Right lung (tissue), 10 donors: ENCODE results near the gene GRWD1. TPM values are rescaled to one million over a fixed set of nuclear protein-coding genes. Genes with fewer than 3 reads are reported as not detected.

ENCODE experiments used
- DNase-seq, 2 donors: peaks; one replicate each; pipeline ENCODE4 v3.0.0-alpha.2; 2013
- long read RNA-seq, 8 donors: transcript quantifications; one replicate each; lab custom pipeline, GENCODE V29; 2026
- polyA plus RNA-seq, 5 donors: library from polyadenylated mRNA; unstranded; fragments of 120-200 nt; gene quantifications; one replicate each; pipeline versions ENCODE4 v1.2.1 to v1.2.3, GENCODE V29; 2013; ENCODE audit warnings: inconsistent platforms in 1 of 5, low replicate concordance in 1 of 5; ENCODE audit not compliant: insufficient read length in 5 of 5, insufficient read depth in 1 of 5

The GRWD1 gene
- polyA plus RNA-seq: 10 to 100 TPM; 17.5 to 30.9 (median 21.7) TPM
- long read RNA-seq, donor 1, full-length matches to known transcripts: 9 of 16 reads
- long read RNA-seq, donor 1, partial matches to known transcripts: 7 of 16 reads
- long read RNA-seq, donor 1, other reads (novel, unspliced or antisense): 0 of 16 reads
- long read RNA-seq, donor 2, full-length matches to known transcripts: 6 of 6 reads
- long read RNA-seq, donor 2, partial matches to known transcripts: 0 of 6 reads
- long read RNA-seq, donor 2, other reads (novel, unspliced or antisense): 0 of 6 reads
- long read RNA-seq, donor 3, full-length matches to known transcripts: 6 of 6 reads
- long read RNA-seq, donor 3, partial matches to known transcripts: 0 of 6 reads
- long read RNA-seq, donor 3, other reads (novel, unspliced or antisense): 0 of 6 reads
- long read RNA-seq, donor 4, full-length matches to known transcripts: 9 of 17 reads
- long read RNA-seq, donor 4, partial matches to known transcripts: 8 of 17 reads
- long read RNA-seq, donor 4, other reads (novel, unspliced or antisense): 0 of 17 reads
- long read RNA-seq, donor 5, full-length matches to known transcripts: 11 of 11 reads
- long read RNA-seq, donor 5, partial matches to known transcripts: 0 of 11 reads
- long read RNA-seq, donor 5, other reads (novel, unspliced or antisense): 0 of 11 reads
- long read RNA-seq, donor 6, full-length matches to known transcripts: 18 of 29 reads
- long read RNA-seq, donor 6, partial matches to known transcripts: 11 of 29 reads
- long read RNA-seq, donor 6, other reads (novel, unspliced or antisense): 0 of 29 reads
- long read RNA-seq, donor 7, full-length matches to known transcripts: 15 of 29 reads
- long read RNA-seq, donor 7, partial matches to known transcripts: 14 of 29 reads
- long read RNA-seq, donor 7, other reads (novel, unspliced or antisense): 0 of 29 reads
- long read RNA-seq, donor 8, full-length matches to known transcripts: 5 of 5 reads
- long read RNA-seq, donor 8, partial matches to known transcripts: 0 of 5 reads
- long read RNA-seq, donor 8, other reads (novel, unspliced or antisense): 0 of 5 reads

GRCh38 chr19:48445606-48446481, at the start of gene GRWD1:
Gene GRWD1, plus strand, starts transcription at chr19:48445983. Its CDS starts 23 bp downstream, at chr19:48446006.
- peak; percentile 92 to 93 for DNase-seq

DNA sequence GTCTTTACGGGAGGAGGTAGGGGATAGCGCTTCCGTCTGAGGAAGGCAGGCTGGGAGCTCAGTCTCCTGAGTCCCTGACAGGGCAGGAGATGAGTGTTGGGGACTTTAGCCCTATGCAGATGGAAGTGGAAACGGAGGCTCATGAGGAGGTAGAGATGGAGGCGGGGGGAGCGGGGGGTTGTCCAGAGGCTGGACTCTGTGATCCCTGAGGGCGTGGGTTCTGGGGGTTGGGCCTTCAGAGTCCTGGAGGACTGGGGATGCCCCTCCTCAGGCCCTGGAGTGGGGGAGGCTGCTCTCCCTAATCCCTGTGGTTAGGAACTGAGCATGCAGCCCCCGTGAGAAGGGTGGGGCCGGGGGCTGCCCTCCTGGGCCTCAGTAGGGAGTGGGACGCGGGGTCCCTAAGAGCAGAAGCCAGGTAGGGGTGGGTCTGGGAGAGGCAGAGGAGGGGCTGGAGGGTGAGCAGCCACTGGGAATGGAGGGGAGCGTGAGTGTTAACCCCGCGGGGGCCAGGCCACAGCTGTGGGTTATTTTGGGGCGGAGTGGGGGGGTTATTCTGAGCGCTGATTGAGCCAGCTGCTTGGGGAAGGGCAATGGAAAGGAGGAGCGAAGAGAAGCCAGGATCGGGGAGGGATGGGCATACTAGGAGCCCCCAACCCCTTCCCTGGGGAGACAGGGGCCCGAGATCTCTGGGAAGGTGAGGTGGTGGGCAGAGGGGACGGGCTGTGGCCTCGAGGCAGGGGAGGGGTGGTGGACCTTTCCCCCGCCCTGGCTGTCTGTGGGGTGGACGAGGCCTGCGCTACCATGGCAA, 49.6 kb upstream of the GRWD1 start:
- no peak for DNase-seq

GRCh38 chr19:48396824-48397176, 49.0 kb upstream of the GRWD1 start:
- DNase-seq: no peak

GRCh38 chr19:48397263-48398101, 48.3 kb upstream of the GRWD1 start:
- no peak for DNase-seq

GRCh38 chr19:48398102-48398374, 47.7 kb upstream of the GRWD1 start:
- no peak for DNase-seq

DNA sequence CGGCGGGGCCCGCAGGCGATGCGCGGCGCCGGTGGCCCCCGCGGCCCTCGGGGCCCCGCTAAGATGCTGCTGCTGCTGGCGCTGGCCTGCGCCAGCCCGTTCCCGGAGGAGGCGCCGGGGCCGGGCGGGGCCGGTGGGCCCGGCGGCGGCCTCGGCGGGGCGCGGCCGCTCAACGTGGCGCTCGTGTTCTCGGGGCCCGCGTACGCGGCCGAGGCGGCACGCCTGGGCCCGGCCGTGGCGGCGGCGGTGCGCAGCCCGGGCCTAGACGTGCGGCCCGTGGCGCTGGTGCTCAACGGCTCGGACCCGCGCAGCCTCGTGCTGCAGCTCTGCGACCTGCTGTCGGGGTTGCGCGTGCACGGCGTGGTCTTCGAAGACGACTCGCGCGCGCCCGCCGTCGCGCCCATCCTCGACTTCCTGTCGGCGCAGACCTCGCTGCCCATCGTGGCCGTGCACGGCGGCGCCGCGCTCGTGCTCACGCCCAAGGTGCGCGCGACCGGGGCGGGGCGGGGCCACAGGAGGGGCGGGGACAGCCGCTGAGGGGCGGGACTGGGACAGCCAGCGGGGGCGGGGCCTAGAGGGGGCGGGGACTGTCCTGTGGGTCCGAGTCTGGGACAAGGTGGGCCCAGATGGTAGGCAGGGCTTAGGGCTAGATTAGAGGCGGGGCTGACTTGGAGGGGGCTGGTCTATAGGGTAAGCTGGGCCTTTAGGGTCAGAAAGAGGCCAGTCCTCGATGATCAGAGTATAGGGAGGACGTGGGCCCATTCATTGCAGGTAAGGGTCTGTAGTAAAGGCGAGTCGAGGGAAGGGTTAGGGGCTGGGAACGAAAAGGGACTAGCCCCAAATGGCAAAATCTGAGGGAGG, 47.2 kb upstream of the GRWD1 start:
- DNase-seq: no peak

DNA sequence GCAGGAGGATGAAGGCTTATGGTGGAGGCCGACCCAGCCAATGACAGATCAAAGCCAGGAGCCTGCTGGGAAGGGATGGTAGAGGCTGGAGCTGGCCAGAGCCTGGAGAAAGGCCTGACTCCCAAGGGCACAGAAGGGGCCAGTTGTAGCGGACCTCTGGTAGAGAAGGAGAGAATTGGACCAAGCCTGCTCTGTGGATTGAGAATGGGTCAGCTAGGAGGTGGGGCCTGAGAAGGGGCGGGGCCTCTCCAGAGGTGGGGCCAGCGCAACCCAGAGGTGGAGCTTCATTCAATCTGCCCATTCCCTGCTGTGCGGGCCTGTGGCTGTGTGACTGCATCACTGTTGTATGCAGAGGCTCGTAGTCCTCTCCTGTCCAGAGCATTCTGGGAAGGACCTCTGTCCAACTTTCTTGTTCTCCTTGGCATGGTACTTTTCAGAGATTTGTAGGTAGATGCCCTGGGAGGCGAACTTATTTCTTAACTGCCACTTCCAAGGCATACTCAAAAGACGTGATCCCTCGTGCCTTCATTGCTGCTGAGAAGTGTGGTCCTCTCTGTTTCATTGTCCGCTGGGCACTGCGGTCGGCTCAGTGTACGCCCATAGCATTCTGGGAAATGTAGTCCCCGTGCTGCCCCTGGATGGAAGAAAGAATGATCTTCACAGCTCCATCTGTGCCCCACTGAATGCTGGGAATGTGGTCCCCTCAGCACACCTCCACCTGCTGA, 45.6 kb upstream of the GRWD1 start:
- DNase-seq: no peak

DNA sequence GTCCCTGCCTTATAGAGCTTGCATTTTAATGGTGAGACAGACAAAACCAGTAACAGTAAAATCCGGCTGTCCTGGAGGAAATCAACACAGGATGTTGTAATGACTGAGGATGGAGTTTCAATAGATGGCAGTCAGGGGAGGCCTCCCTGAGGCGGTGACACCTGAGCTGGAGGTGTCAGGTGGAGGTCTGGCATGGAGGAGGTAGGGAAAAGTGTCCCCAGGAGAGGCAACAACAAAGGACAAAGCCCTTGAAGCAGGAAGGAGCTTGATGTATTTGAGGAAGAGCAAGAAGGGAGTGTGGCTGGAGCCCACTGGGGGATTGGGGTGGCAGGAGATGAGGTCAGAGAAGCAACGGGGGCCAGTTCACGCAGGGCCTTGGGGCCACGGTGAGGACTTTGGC, 44.5 kb upstream of the GRWD1 start:
- no peak for DNase-seq

DNA sequence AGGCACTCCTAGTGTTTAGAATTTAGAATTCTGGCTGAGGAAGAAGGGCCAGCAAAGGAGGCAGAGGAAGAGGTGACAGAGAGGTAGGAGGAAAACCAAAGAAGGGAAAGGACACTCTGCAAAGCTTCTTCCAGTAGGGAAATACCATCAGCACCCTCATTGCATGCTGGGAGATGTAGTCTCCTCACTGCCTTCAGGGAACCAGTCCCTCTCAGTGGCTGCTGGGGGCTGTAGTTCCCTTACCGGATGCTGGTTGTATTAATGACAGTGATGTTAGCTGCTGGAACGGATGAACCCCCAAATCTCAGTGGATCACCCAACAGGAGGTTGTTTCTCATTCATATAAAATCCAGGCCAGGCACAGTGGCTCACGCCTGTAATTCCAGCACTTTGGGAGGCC, 42.2 kb upstream of the GRWD1 start:
- no peak for DNase-seq

GRCh38 chr19:48405010-48405659, 40.6 kb upstream of the GRWD1 start:
- no peak for DNase-seq

- no peak for DNase-seq
These were observed 39.9 kb upstream of the GRWD1 start for GRCh38 chr19:48405850-48406249.

DNA sequence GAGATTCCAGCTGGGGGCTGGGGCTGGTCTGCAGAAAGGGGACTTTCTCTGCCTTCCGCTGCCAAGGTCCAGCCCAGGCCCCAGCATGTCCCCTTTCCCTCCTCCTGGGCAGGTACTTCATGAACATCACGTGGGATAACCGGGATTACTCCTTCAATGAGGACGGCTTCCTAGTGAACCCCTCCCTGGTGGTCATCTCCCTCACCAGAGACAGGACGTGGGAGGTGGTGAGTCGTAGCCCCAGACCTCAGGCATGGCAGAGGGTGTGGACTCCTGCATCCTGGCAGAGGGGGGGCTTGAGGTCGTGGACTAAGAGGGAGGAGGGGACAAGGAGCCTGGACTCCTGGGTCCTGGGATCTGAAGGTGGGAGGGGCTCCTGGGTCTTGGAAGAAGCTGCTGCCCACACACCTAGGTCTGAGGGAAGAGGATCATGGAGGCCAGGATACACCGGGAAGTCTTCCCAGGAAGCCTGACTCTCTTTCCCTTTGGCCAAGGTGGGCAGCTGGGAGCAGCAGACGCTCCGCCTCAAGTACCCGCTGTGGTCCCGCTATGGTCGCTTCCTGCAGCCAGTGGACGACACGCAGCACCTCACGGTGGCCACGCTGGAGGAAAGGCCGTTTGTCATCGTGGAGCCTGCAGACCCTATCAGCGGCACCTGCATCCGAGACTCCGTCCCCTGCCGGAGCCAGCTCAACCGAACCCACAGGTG, 31.8 kb upstream of the GRWD1 start:
- DNase-seq: no peak

DNA sequence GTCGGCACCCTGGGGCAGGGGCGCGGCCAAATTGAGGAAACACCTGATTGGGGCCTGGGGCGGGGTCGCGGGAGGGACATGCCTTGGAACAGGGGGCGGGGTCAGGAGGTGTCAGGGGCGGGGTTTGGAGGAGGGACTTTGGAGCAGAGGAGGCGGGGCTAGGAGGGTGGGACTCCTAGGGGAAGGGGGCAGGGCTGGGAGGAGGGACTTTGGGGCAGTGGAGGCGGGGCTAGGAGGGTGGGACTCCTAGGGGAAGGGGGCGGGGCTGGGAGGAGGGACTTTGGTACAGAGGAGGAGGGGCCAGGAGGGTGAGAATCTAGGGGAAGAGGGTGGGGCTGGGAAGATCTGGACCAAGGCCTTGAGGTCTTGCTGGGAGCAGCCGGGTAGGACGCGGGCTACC, 30.4 kb upstream of the GRWD1 start:
- no peak for DNase-seq

DNA sequence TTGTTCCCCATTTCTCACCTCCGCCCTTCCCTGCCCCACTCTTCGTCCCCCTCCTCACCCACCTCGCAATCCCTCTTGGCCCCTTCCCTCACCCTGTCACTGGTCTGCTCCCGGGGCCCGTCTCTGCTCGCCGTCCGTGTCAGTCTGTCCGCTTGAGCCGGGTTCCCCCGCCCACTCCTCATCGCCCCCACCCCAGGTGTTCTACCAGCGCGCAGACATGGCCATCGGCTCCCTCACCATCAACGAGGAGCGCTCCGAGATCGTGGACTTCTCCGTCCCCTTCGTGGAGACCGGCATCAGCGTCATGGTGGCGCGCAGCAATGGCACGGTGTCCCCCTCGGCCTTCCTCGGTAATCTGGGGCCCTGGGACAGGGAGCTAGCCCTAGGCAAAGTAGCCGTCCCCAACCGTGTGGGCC, 30.0 kb upstream of the GRWD1 start:
- no peak for DNase-seq

- DNase-seq: no peak
These were observed 28.4 kb upstream of the GRWD1 start for GRCh38 chr19:48417421-48417820.

- no peak for DNase-seq
These were observed 27.3 kb upstream of the GRWD1 start for GRCh38 chr19:48418317-48419064.
